ENCODE measurements around the gene TIGAR.

DNA sequence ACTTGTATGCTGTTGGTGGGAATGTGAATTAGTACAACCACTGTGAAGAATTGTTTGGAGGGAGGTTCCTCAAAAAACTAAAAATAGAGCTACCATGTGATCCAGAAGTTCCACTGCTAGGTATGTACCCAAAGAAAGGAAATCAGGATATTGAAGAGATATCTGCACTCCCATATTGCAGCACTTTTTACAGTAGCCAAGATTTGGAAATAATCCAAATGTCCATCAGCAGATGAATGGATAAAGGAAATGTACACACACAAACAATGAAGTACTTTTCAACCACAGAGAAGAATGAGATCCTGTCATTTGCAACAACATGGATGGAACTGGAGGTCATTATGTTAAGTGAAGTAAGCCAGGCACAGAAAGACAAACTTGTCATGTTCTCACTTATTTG is 25.9 kb downstream of the TIGAR start:
- TF ChIP-seq EZH2 (IDR thresholded peaks at IDR 0.05; ENCODE audit: low read length, missing control alignments) = no peak
- TF ChIP-seq, protein P1, sequence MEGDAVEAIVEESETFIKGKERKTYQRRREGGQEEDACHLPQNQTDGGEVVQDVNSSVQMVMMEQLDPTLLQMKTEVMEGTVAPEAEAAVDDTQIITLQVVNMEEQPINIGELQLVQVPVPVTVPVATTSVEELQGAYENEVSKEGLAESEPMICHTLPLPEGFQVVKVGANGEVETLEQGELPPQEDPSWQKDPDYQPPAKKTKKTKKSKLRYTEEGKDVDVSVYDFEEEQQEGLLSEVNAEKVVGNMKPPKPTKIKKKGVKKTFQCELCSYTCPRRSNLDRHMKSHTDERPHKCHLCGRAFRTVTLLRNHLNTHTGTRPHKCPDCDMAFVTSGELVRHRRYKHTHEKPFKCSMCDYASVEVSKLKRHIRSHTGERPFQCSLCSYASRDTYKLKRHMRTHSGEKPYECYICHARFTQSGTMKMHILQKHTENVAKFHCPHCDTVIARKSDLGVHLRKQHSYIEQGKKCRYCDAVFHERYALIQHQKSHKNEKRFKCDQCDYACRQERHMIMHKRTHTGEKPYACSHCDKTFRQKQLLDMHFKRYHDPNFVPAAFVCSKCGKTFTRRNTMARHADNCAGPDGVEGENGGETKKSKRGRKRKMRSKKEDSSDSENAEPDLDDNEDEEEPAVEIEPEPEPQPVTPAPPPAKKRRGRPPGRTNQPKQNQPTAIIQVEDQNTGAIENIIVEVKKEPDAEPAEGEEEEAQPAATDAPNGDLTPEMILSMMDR (conservative IDR thresholded peaks at IDR 0.05 in 1 of 2, IDR thresholded peaks at IDR 0.05 in 1 of 2; ENCODE audit: low read depth in 1 of 2, low read length in 2 of 2) = no peak

All from fibroblast of lung (primary cell).